Fibroblast of the aortic adventitia (primary cell): ENCODE results near the gene SIGLEC7. TPM values are rescaled to one million over a fixed set of nuclear protein-coding genes. Genes with fewer than 3 reads are reported as not detected.

Source experiments
- DNase-seq: peaks from one replicate; pipeline ENCODE4 v3.0.0-alpha.2; 2010; ENCODE audit warnings: low read depth
- H3K4me3 ChIP-seq: 2 replicates; pipeline ENCODE4 v1.5.1; 2011; ENCODE audit warnings: low read depth, mild to moderate bottlenecking, control low read depth, low read length, moderate library complexity
- CTCF ChIP-seq: IDR thresholded peaks from 2 replicates; pipeline ENCODE4 v1.5.1; 2011; ENCODE audit warnings: mild to moderate bottlenecking, low read length, control low read depth, inconsistent platforms; ENCODE audit not compliant: insufficient read depth
- total RNA-seq: library from RNA; depleted of rRNA; stranded (reverse); fragments of >200 nt; gene quantifications from 2 replicates; pipeline ENCODE4 v1.2.3, GENCODE V29; 2012; ENCODE audit warnings: low replicate concordance

The SIGLEC7 gene
- total RNA-seq, 1 donor, result not detected

DNA sequence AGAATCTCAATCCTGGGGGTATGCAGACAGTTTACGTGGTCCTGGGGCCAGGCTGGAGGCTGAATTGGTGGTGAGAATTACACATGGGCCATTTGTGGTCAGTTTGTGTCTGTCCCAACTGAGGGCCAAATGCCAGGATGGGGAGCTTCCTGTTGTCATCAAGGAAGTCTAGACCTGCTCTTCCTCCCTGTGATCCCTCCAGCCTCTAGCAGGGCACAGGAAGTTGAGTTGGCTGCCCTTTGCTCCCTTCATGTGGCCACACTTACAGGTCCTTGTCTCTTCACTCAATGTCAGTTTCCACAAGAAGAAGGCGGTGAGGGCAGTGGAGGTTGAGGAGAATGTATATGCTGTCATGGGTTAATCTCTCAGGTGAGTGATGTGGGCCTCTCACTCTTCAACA is 30.1 kb downstream of the SIGLEC7 start:
- no peak for TF ChIP-seq CTCF
- no peak overlapping the region for H3K4me3 ChIP-seq
- no peak for DNase-seq

DNA sequence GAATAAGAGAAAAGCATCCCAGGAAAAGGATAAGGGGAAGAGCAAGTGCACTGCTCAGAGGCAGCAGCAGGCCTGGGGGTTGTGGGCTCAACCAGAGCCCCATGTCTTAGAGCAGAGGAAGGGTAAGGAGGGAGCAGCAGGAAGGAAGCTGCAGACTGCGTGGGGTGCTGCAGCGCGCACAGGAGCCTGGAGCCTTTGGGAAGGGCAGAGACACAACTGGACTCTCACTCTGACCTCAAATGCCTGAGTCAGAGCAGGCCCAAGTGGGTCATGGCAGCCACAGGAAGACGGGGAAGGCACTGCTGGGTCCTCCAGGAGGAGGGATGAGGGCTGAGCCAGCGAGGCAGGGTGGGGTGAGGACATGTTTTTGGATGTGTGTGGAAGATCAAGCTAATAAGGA is 31.6 kb downstream of the SIGLEC7 start:
- no peak for DNase-seq
- no peak for TF ChIP-seq CTCF
- H3K4me3 ChIP-seq, result no peak overlapping the region

- no peak overlapping the region for H3K4me3 ChIP-seq
- no peak for DNase-seq
- TF ChIP-seq CTCF, result no peak
These were observed 37.2 kb downstream of the SIGLEC7 start for GRCh38 chr19:51179256-51179655.

- no peak for TF ChIP-seq CTCF
- no peak for DNase-seq
- no peak overlapping the region for H3K4me3 ChIP-seq
These were observed 39.3 kb downstream of the SIGLEC7 start for GRCh38 chr19:51181377-51181912.

DNA sequence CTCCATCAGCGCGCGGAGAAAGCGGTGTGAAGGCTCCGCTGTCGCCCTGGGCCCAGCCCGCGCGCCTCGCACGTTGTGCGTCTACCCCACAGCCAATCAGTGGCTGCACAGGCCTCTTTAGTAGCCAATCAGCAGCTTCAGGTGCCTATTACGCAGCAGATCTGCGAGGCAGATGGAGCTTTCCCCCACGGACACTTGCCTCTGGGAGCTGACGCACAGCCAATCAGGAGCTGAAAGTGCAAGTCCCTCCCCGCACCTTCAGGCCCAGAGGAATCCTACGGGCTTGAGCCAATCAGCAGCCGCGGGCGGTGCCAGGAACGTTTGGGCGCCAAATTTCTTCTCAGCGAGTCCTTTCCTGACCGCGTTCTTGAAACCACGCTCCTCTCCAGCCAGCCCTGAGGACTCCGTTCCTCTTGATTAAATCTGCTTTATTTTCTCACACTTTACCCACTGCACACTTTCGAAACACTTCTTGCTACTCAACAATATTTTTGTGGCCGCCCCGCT is 39.9 kb downstream of the SIGLEC7 start:
- DNase-seq, result no peak

GRCh38 chr19:51183629-51184028 is 41.5 kb downstream of the SIGLEC7 start:
- no peak overlapping the region for H3K4me3 ChIP-seq
- TF ChIP-seq CTCF, result no peak
- DNase-seq, result no peak

More for the DNA sequence above, 39.9 kb downstream of the SIGLEC7 start:
- no peak overlapping the region for H3K4me3 ChIP-seq
- no peak for TF ChIP-seq CTCF
